K562 (cell line): Measurements from ENCODE around the gene CFAP298. TPM values are rescaled to one million over a fixed set of nuclear protein-coding genes. Genes with fewer than 3 reads are reported as not detected.

Experiments
- C11orf30 ChIP-seq: fragments of 450-650 bp; IDR thresholded peaks from 2 replicates; pipeline ENCODE4 v1.6.1; 2016; ENCODE audit warnings: low read depth, mild to moderate bottlenecking
- CBFA2T3 ChIP-seq: fragments of 450-650 bp; IDR thresholded peaks from 2 replicates; pipeline ENCODE4 v1.6.1; 2017
- CC2D1A ChIP-seq: fragments of 450-650 bp; IDR thresholded peaks from 2 replicates; pipeline ENCODE4 v1.6.1; 2017; ENCODE audit warnings: mild to moderate bottlenecking
- CCNT2 ChIP-seq: IDR thresholded peaks from 2 replicates; pipeline ENCODE4 v1.6.1; 2011; ENCODE audit warnings: borderline replicate concordance, low read depth, mild to moderate bottlenecking, moderate library complexity, mixed read lengths, low read length; ENCODE audit not compliant: insufficient read length; ENCODE audit errors: extremely low read depth
- CREB5 ChIP-seq: fragments of 250-450 bp; sonication (Bioruptor Pico); IDR thresholded peaks from 2 replicates; pipeline ENCODE4 v1.5.0; 2020; ENCODE audit warnings: mild to moderate bottlenecking
- ETS2 ChIP-seq: IDR thresholded peaks from 2 replicates; pipeline ENCODE4 v1.6.1; 2016; ENCODE audit warnings: borderline replicate concordance, missing genetic modification characterization, mild to moderate bottlenecking, moderate library complexity, missing compliant biosample characterization; ENCODE audit not compliant: poor library complexity, severe bottlenecking
- ETV5 ChIP-seq: sonication (generic); formaldehyde crosslinking; IDR thresholded peaks from 2 replicates; pipeline ENCODE4 v1.4.0; 2020; ENCODE audit warnings: low read depth, mild to moderate bottlenecking, missing genetic modification reagents
- EWSR1 ChIP-seq: fragments of 450-650 bp; IDR thresholded peaks from 2 replicates; pipeline ENCODE4 v1.6.1; 2018; ENCODE audit warnings: borderline replicate concordance, mild to moderate bottlenecking, low read depth, moderate library complexity; ENCODE audit not compliant: partially characterized antibody
- FUS ChIP-seq: fragments of 200-400 bp; formaldehyde crosslinking; optimal IDR thresholded peaks from 2 replicates; pipeline ENCODE3; 2017; ENCODE audit warnings: low read depth, low read length
- HMGN3 ChIP-seq: IDR thresholded peaks from 2 replicates; pipeline ENCODE4 v1.6.1; 2011; ENCODE audit warnings: borderline replicate concordance, low read depth, mild to moderate bottlenecking, mixed read lengths, low read length; ENCODE audit not compliant: insufficient read length; ENCODE audit errors: extremely low read depth
- KDM4B ChIP-seq, 2 experiments: fragments of 450-650 bp in 1 of 2; sonication (generic) in 1 of 2; IDR thresholded peaks; 2 replicates each; pipeline ENCODE4 v1.6.1; 2016 to 2017; ENCODE audit warnings: borderline replicate concordance in 2 of 2, antibody characterized with exemption in 1 of 2, low read depth in 1 of 2, mild to moderate bottlenecking in 1 of 2
- MYNN ChIP-seq, 2 experiments: sonication (generic); formaldehyde crosslinking in 1 of 2; IDR thresholded peaks; 2 replicates each; pipeline versions ENCODE4 v1.5.0 to v1.6.1; 2016 to 2020; ENCODE audit warnings: antibody characterized with exemption in 1 of 2, missing genetic modification reagents in 1 of 2
- PURB ChIP-seq: sonication (generic); formaldehyde crosslinking; IDR thresholded peaks from 2 replicates; pipeline ENCODE4 v1.9.0; 2021; ENCODE audit warnings: low read depth, mild to moderate bottlenecking, missing genetic modification reagents
- SIN3A ChIP-seq, 2 experiments: fragments of 150-350 bp in 1 of 2; IDR thresholded peaks; 2 replicates each; pipeline ENCODE4 v1.6.1; 2011 to 2016; ENCODE audit warnings: borderline replicate concordance in 2 of 2, low read depth in 2 of 2, low read length in 2 of 2, mild to moderate bottlenecking in 2 of 2, moderate library complexity in 2 of 2; ENCODE audit not compliant: control insufficient read depth in 1 of 2
- SNRNP70 ChIP-seq: fragments of 200-400 bp; formaldehyde crosslinking; optimal IDR thresholded peaks from 2 replicates; pipeline ENCODE3; 2017; ENCODE audit warnings: low read depth, low read length
- ZBTB40 ChIP-seq, 2 experiments: fragments of 450-650 bp in 1 of 2; sonication (generic) in 1 of 2; formaldehyde crosslinking in 1 of 2; IDR thresholded peaks; 2 replicates each; pipeline versions ENCODE4 v1.7.1 to v1.9.0; 2016 to 2022; ENCODE audit warnings: inconsistent platforms in 1 of 2, mild to moderate bottlenecking in 1 of 2, missing genetic modification reagents in 1 of 2
- ZNF217 ChIP-seq: sonication (generic); formaldehyde crosslinking; IDR thresholded peaks from 2 replicates; pipeline ENCODE4 v1.8.0; 2022; ENCODE audit warnings: mild to moderate bottlenecking, missing genetic modification reagents
- polyA plus RNA-seq, 8 experiments: library from polyadenylated mRNA; depleted of rRNA in 4 of 8; stranded (reverse) in 5 of 8; unstranded in 3 of 8; fragments of >200 nt; fragmentation: Nextera tagmentation in 2 of 8; fragmentation: Illumina TruSeq in 1 of 8; extraction: Ambion mirVana in 2 of 8; extraction: Trizol in 1 of 8; gene quantifications; 2 replicates each; pipeline versions ENCODE4 v1.2.1 to v1.2.3, GENCODE V29; 2011 to 2014; ENCODE audit warnings: inconsistent platforms in 1 of 8, missing spikeins in 1 of 8
- total RNA-seq, 7 experiments: library from RNA; depleted of rRNA in 6 of 7; stranded (reverse); fragments of >200 nt in 6 of 7; fragmentation: Illumina TruSeq in 2 of 7; extraction: Trizol in 2 of 7; gene quantifications; 2 replicates each; pipeline versions ENCODE4 v1.2.1 to v1.2.3, GENCODE V29; 2011 to 2021; ENCODE audit warnings: low replicate concordance in 1 of 7

Gene CFAP298
- total and polyA plus RNA-seq, 9 of the 15 experiments (the other 6 are each of a cell fraction or from before 2014, with no cell fraction given) = 31.4 to 178 (median 89.7) TPM

GRCh38 chr21:32562426-32562825, 49.8 kb downstream of the CFAP298 start (continued):
- TF ChIP-seq CREB5 (CRISPR knock-in tag) (no peak), PURB (CRISPR knock-in tag) (no peak), ZNF217 (CRISPR knock-in tag) (no peak), FUS (no peak), CC2D1A (no peak), CCNT2 (no peak), MYNN (IDR thresholded peaks at IDR 0.05) (no peak), MYNN (CRISPR knock-in tag; IDR thresholded peaks at IDR 0.05) (no peak), ETV5 (CRISPR knock-in tag) (no peak), CBFA2T3 (no peak), EWSR1 (no peak), C11orf30 (no peak), HMGN3 (no peak), ZBTB40 (IDR thresholded peaks at IDR 0.05) (no peak), ZBTB40 (CRISPR knock-in tag; IDR thresholded peaks at IDR 0.05) (no peak), SNRNP70 (no peak), KDM4B (IDR thresholded peaks at IDR 0.05; ENCODE audit: borderline replicate concordance in 2 of 2, low read depth in 1 of 2) (no peak), SIN3A (IDR thresholded peaks at IDR 0.05; ENCODE audit: borderline replicate concordance in 2 of 2, control insufficient read depth in 1 of 2, low read depth in 2 of 2, low read length in 2 of 2) (no peak), ETS2 (no peak)
